OCI-LY3 (cell line): ENCODE data around the gene ADM5.

ENCODE experiments used
- EZH2phosphoT487 ChIP-seq: fragments of 200-600 bp; shearing (Covaris generic); IDR thresholded peaks from 2 replicates; pipeline ENCODE4 v1.6.1; 2018; ENCODE audit warnings: antibody characterized with exemption, mixed run types, low read depth
- TF ChIP-seq, protein P1 (sequence below): fragments of 200-600, 300-600 bp; sonication (generic); IDR thresholded peaks from 2 replicates; pipeline ENCODE4 v1.5.1; 2014; ENCODE audit warnings: antibody characterized with exemption, low read length, low read depth

DNA sequence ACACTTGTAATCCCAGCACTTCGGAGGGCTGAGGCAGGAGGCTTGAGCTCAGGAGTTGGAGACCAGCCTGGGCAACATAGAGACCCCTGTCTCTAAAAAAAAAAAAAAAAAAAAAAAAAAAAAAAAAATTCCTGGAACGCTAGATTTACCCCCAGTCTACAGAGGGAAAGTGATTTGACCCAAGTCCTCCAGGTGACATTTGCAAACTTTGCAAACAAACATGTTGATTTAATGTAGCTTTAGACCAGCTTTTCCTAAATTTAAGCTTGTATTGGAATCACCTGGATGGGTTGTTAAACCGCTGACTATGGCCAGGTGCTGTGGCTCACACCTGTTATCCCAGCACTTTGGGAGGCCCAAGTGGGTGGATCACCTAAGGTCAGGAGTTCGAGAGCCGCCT, 10.0 kb downstream of the ADM5 start:
- TF ChIP-seq, protein P1, sequence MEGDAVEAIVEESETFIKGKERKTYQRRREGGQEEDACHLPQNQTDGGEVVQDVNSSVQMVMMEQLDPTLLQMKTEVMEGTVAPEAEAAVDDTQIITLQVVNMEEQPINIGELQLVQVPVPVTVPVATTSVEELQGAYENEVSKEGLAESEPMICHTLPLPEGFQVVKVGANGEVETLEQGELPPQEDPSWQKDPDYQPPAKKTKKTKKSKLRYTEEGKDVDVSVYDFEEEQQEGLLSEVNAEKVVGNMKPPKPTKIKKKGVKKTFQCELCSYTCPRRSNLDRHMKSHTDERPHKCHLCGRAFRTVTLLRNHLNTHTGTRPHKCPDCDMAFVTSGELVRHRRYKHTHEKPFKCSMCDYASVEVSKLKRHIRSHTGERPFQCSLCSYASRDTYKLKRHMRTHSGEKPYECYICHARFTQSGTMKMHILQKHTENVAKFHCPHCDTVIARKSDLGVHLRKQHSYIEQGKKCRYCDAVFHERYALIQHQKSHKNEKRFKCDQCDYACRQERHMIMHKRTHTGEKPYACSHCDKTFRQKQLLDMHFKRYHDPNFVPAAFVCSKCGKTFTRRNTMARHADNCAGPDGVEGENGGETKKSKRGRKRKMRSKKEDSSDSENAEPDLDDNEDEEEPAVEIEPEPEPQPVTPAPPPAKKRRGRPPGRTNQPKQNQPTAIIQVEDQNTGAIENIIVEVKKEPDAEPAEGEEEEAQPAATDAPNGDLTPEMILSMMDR = no peak
- no peak for TF ChIP-seq EZH2phosphoT487
